Effector memory CD8-positive, alpha-beta T cell (primary cell): ENCODE results near the gene SLC19A1.

Experiments
- ATAC-seq: fragments of 150-1000 bp; cut with Tn5 transposase; replicated peaks from 2 replicates; pipeline ENCODE4 v1.10.0; 2021; ENCODE audit warnings: mild to moderate bottlenecking, moderate library complexity
- DNase-seq, 3 experiments: peaks; one replicate each; pipeline ENCODE4 v3.0.0; 2021
- H3K27ac Mint-ChIP-seq, 2 donors: one replicate each; pipeline ENCODE4 v1.8.0; 2022; ENCODE audit warnings: mild to moderate bottlenecking in 2 of 2, mixed read lengths in 2 of 2, moderate library complexity in 2 of 2
- H3K27me3 Mint-ChIP-seq, 2 donors: one replicate each; pipeline ENCODE4 v1.8.0; 2022; ENCODE audit warnings: mixed read lengths in 2 of 2
- H3K36me3 Mint-ChIP-seq: one replicate; pipeline ENCODE4 v1.8.0; 2022; ENCODE audit warnings: mild to moderate bottlenecking, moderate library complexity, mixed read lengths; ENCODE audit not compliant: insufficient read depth
- H3K4me1 Mint-ChIP-seq, 2 donors: one replicate each; pipeline ENCODE4 v1.8.0; 2022; ENCODE audit warnings: low read depth in 2 of 2, mixed read lengths in 2 of 2
- H3K4me3 Mint-ChIP-seq, 2 donors: one replicate each; pipeline ENCODE4 v1.8.0; 2022; ENCODE audit warnings: mild to moderate bottlenecking in 2 of 2, mixed read lengths in 2 of 2, moderate library complexity in 2 of 2
- H3K9me3 Mint-ChIP-seq, 2 donors: one replicate each; pipeline ENCODE4 v1.8.0; 2022; ENCODE audit warnings: mixed read lengths in 2 of 2
- total RNA-seq, 9 experiments: gene quantifications; one replicate each; lab custom pipeline; 2026; lab: John Stamatoyannopoulos, UW

SLC19A1 gene
- total RNA-seq: 3.1 to 37.6 (median 17.7) reads per million in 9 experiments

GRCh38 chr21:45542242-45542666 is at the start of gene SLC19A1:
TSS of gene SLC19A1 (minus strand) at chr21:45542440. CDS start at chr21:45537959, 4,481 bp downstream.
- Mint-ChIP-seq H3K4me1 (peaks cover 0 to 4% of the 10 kb centered on the region in 2 donors), H3K27me3 (no peaks in the 10 kb centered on the region), H3K36me3 (no peaks in the 10 kb centered on the region), H3K9me3 (no peaks in the 10 kb centered on the region), H3K27ac (peak within 1 kb of the TSS in 1 of 2 donors; percentile 74), H3K4me3 (peak within 1 kb of the TSS; percentile 67 to 73)
- ATAC-seq (peak; percentile 84), DNase-seq (peak; percentile 64 to 71 (median 65))

GRCh38 chr21:45591619-45592207 is 49.5 kb upstream of the SLC19A1 start:
- H3K36me3 Mint-ChIP-seq: no peaks in the 10 kb centered on the region
- peaks cover 14 to 22% of the 10 kb centered on the region in 2 donors for H3K27me3 Mint-ChIP-seq
- H3K9me3 Mint-ChIP-seq: no peaks in the 10 kb centered on the region
- peaks cover 2 to 4% of the 10 kb centered on the region in 2 donors for H3K4me1 Mint-ChIP-seq
- DNase-seq (no peak), ATAC-seq (no peak)
- H3K27ac Mint-ChIP-seq: no peak overlapping the region
- no peak overlapping the region for H3K4me3 Mint-ChIP-seq

GRCh38 chr21:45590726-45591618 is 48.7 kb upstream of the SLC19A1 start:
- ATAC-seq (peak; percentile 44), DNase-seq (peak; percentile 23 to 40 (median 35))
- peaks cover 2 to 7% of the 10 kb centered on the region in 2 donors for H3K9me3 Mint-ChIP-seq
- no peak overlapping the region for H3K4me3 Mint-ChIP-seq
- no peak overlapping the region for H3K27ac Mint-ChIP-seq
- H3K36me3 Mint-ChIP-seq: no peaks in the 10 kb centered on the region
- peaks cover 14 to 22% of the 10 kb centered on the region in 2 donors for H3K27me3 Mint-ChIP-seq
- H3K4me1 Mint-ChIP-seq: no peaks in the 10 kb centered on the region

GRCh38 chr21:45590246-45590725 is 48.0 kb upstream of the SLC19A1 start:
- Mint-ChIP-seq H3K9me3 (peaks cover 4 to 8% of the 10 kb centered on the region in 2 donors), H3K27me3 (peaks cover 14 to 22% of the 10 kb centered on the region in 2 donors), H3K4me3 (peak overlapping the region in 1 of 2 donors; percentile 20), H3K36me3 (no peaks in the 10 kb centered on the region), H3K27ac (no peak overlapping the region), H3K4me1 (no peaks in the 10 kb centered on the region)
- DNase-seq: peak; percentile 39 to 60 (median 47)
- peak; percentile 59 for ATAC-seq

- Mint-ChIP-seq H3K4me3 (peak overlapping the region in 1 of 2 donors; percentile 20), H3K27ac (no peak overlapping the region), H3K27me3 (peaks cover 17 to 22% of the 10 kb centered on the region in 2 donors), H3K9me3 (peaks cover 4 to 8% of the 10 kb centered on the region in 2 donors), H3K36me3 (no peaks in the 10 kb centered on the region), H3K4me1 (no peaks in the 10 kb centered on the region)
- ATAC-seq: no peak
- no peak for DNase-seq
Observed at GRCh38 chr21:45589686-45590245, 47.5 kb upstream of the SLC19A1 start.

- H3K27ac Mint-ChIP-seq: no peak overlapping the region
- ATAC-seq: no peak
Observed at GRCh38 chr21:45588871-45589491, 46.7 kb upstream of the SLC19A1 start.

GRCh38 chr21:45588086-45588825 is 46.0 kb upstream of the SLC19A1 start:
- no peak for ATAC-seq
- no peak overlapping the region for H3K4me3 Mint-ChIP-seq

More at GRCh38 chr21:45588871-45589491, 46.7 kb upstream of the SLC19A1 start:
- H3K4me1 Mint-ChIP-seq: no peaks in the 10 kb centered on the region
- H3K9me3 Mint-ChIP-seq: peaks cover 4 to 8% of the 10 kb centered on the region in 2 donors
- H3K27me3 Mint-ChIP-seq: peaks cover 22 to 23% of the 10 kb centered on the region in 2 donors
- H3K36me3 Mint-ChIP-seq: no peaks in the 10 kb centered on the region
- no peak overlapping the region for H3K4me3 Mint-ChIP-seq
- DNase-seq: no peak

GRCh38 chr21:45586289-45586858 is 44.1 kb upstream of the SLC19A1 start:
- DNase-seq (no peak), ATAC-seq (no peak)
- Mint-ChIP-seq H3K4me1 (no peaks in the 10 kb centered on the region), H3K9me3 (peaks cover 4 to 8% of the 10 kb centered on the region in 2 donors), H3K4me3 (no peak overlapping the region), H3K36me3 (no peaks in the 10 kb centered on the region), H3K27ac (no peak overlapping the region), H3K27me3 (peaks cover 22 to 31% of the 10 kb centered on the region in 2 donors)

More at GRCh38 chr21:45588086-45588825, 46.0 kb upstream of the SLC19A1 start:
- H3K4me1 Mint-ChIP-seq: no peaks in the 10 kb centered on the region
- DNase-seq: no peak
- H3K9me3 Mint-ChIP-seq: peaks cover 4 to 8% of the 10 kb centered on the region in 2 donors
- H3K36me3 Mint-ChIP-seq: no peaks in the 10 kb centered on the region
- no peak overlapping the region for H3K27ac Mint-ChIP-seq
- H3K27me3 Mint-ChIP-seq: peaks cover 22 to 23% of the 10 kb centered on the region in 2 donors

- Mint-ChIP-seq H3K9me3 (peaks cover 4 to 8% of the 10 kb centered on the region in 2 donors), H3K36me3 (no peaks in the 10 kb centered on the region), H3K27me3 (peaks cover 22 to 43% of the 10 kb centered on the region in 2 donors), H3K4me1 (no peaks in the 10 kb centered on the region), H3K4me3 (no peak overlapping the region), H3K27ac (no peak overlapping the region)
- ATAC-seq (no peak), DNase-seq (no peak)
Observed at GRCh38 chr21:45584786-45585185, 42.5 kb upstream of the SLC19A1 start.

GRCh38 chr21:45583831-45584509 is 41.7 kb upstream of the SLC19A1 start:
- DNase-seq: no peak
- Mint-ChIP-seq H3K4me1 (no peaks in the 10 kb centered on the region), H3K36me3 (no peaks in the 10 kb centered on the region), H3K27ac (no peak overlapping the region), H3K27me3 (peaks cover 18 to 39% of the 10 kb centered on the region in 2 donors), H3K4me3 (no peak overlapping the region), H3K9me3 (peaks cover 4 to 8% of the 10 kb centered on the region in 2 donors)
- no peak for ATAC-seq

GRCh38 chr21:45582128-45582527 is 39.9 kb upstream of the SLC19A1 start:
- ATAC-seq (no peak), DNase-seq (no peak)
- H3K4me3 Mint-ChIP-seq: no peak overlapping the region
- peaks cover 4 to 30% of the 10 kb centered on the region in 2 donors for H3K27me3 Mint-ChIP-seq
- no peak overlapping the region for H3K27ac Mint-ChIP-seq
- H3K9me3 Mint-ChIP-seq: peaks cover 4 to 8% of the 10 kb centered on the region in 2 donors
- H3K4me1 Mint-ChIP-seq: no peaks in the 10 kb centered on the region
- H3K36me3 Mint-ChIP-seq: no peaks in the 10 kb centered on the region

- peaks cover 0 to 38% of the 10 kb centered on the region in 2 donors for H3K27me3 Mint-ChIP-seq
- peaks cover 3 to 4% of the 10 kb centered on the region in 2 donors for H3K9me3 Mint-ChIP-seq
- DNase-seq (no peak), ATAC-seq (no peak)
- H3K4me3 Mint-ChIP-seq: no peak overlapping the region
- no peak overlapping the region for H3K27ac Mint-ChIP-seq
- H3K36me3 Mint-ChIP-seq: no peaks in the 10 kb centered on the region
- no peaks in the 10 kb centered on the region for H3K4me1 Mint-ChIP-seq
Observed at GRCh38 chr21:45581322-45581712, 39.1 kb upstream of the SLC19A1 start.
